OCI-LY7 (cell line): Measurements from ENCODE around the gene KRTAP9-6.

Experiments
- CTCF ChIP-seq: fragments of 200-600 bp; sonication (generic); conservative IDR thresholded peaks from 2 replicates; pipeline ENCODE4 v1.5.1; 2014; ENCODE audit warnings: mild to moderate bottlenecking, antibody characterized with exemption, low read length, moderate library complexity, mixed read lengths
- EZH2phosphoT487 ChIP-seq: fragments of 200-600 bp; sonication (generic); IDR thresholded peaks from 2 replicates; pipeline ENCODE4 v1.6.1; 2018; ENCODE audit warnings: low read depth, borderline replicate concordance, mild to moderate bottlenecking, mixed run types, antibody characterized with exemption, low read length, moderate library complexity, mixed read lengths

GRCh38 chr17:41284043-41284442 is 18.9 kb downstream of the KRTAP9-6 start:
- no peak for TF ChIP-seq CTCF
- no peak for TF ChIP-seq EZH2phosphoT487
